ENCODE results near the gene PSPH. TPM values are rescaled to one million over a fixed set of nuclear protein-coding genes. Genes with fewer than 3 reads are reported as not detected.

Gene PSPH
- total RNA-seq, 2 experiments from 2014 or later, result 16.3 to 20.9 TPM

- H3K9me3 Mint-ChIP-seq, result no peaks in the 10 kb centered on the region
Measured at GRCh38 chr7:55964261-55965099, 86.8 kb downstream of the PSPH start, which contains the start of gene NIPSNAP2. Gene NIPSNAP2 (plus strand): TSS chr7:55964585. CDS start chr7:55964610, 25 bp downstream.

DNA sequence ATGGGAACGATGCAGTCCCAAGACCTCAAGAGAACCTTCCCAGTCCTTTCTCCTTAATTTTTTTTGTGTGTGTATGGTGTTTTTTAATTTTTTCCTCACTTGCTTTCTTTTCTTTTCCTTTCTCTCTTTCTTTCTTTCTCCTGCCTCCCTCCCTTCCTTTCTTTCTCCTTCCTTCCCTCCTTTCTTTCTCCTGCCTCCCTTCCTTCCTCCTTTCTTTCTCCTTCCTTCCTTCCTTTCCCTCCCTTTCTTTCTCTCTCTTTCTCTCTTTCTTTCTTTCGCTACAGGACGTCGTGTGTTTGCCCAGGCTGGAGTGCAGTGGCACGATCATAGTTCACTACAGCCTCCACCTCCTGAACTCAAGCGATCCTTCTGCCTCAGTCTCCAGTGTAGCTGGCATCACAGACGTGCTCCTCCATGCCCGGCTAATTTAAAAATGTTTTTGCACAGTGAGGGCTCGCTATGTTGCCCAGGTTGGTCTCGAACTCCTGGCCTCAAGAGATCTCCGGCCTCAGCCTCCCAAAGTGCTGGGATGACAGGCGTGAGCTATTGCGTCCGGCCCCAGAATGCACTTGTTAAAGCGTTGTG lies 87.6 kb downstream of the PSPH start:
- POLR2A ChIA-PET, result interaction anchor here (0.6 to 0.8 kb wide), 4 partner anchors 9 to 1204 kb away, joined by 3 to 4 read pairs (median 4); no protein-coding TSS in a partner anchor

More at GRCh38 chr7:55964261-55965099, 86.8 kb downstream of the PSPH start, which contains the start of gene NIPSNAP2:
- ChIA-PET POLR2A (interaction anchor here (0.6 to 1.3 kb wide), 7 partner anchors 9 to 1205 kb away, joined by 3 to 4 read pairs (median 3); partner anchors contain the start of genes CCT6A and PSPH), CTCF (interaction anchor here (0.6 to 2.1 kb wide), 18 partner anchors 8 to 1182 kb away, joined by 3 to 29 read pairs (median 3); partner anchors contain the start of genes CCT6A, CHCHD2 and PSPH)
- no peaks in the 10 kb centered on the region for H3K27me3 Mint-ChIP-seq
- intact Hi-C loops (cut with micrococcal nuclease), result loop anchor here (1.0 to 2.0 kb wide), 4 partner anchors 13 to 323 kb away; partner anchors contain the start of genes CCT6A, MRPS17, PSPH and ZNF713
- peaks cover 32% of the 10 kb centered on the region for H3K4me1 Mint-ChIP-seq (ENCODE audit: low read depth)
- peak; percentile 67 for DNase-seq
- H3K27ac Mint-ChIP-seq, result peak within 1 kb of the TSS; percentile 85
- H3K4me3 Mint-ChIP-seq, result peak within 1 kb of the TSS; percentile 84
- peaks cover 3% of the 10 kb centered on the region for H3K36me3 Mint-ChIP-seq

DNA sequence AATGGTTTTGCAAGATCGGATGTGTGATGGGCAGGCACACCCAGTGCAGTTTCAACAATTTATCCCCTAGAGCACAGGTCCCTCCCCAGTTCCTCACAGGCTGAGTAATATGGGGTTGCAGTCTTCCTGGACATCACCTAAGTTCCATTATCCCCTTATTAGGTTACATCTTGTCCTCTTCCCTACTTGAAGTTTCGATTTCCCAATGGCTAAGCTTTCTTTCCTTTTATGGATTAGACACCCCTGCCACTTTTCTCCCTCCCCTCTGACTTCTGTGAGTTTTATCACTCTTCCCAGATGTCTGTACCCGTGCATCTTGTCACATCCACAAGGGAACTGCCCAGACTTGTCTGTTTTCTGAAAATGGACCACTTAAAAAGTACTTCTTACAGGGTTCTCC lies 89.2 kb downstream of the PSPH start:
- peaks cover 24% of the 10 kb centered on the region for H3K4me1 Mint-ChIP-seq (ENCODE audit: low read depth)
- CTCF ChIA-PET, result interaction anchor here (0.6 to 1.3 kb wide), 2 partner anchors 11 to 320 kb away, joined by 3 read pairs; no protein-coding TSS in a partner anchor
- no peak for DNase-seq
- no peaks in the 10 kb centered on the region for H3K9me3 Mint-ChIP-seq
- POLR2A ChIA-PET, result no interaction called here
- H3K4me3 Mint-ChIP-seq, result no peak overlapping the region
- H3K36me3 Mint-ChIP-seq, result peaks cover 7% of the 10 kb centered on the region
- intact Hi-C loops (cut with micrococcal nuclease), result no loop called here
- H3K27ac Mint-ChIP-seq, result no peak overlapping the region
- no peaks in the 10 kb centered on the region for H3K27me3 Mint-ChIP-seq

More for the DNA sequence above, 87.6 kb downstream of the PSPH start:
- CTCF ChIA-PET, result interaction anchor here (0.6 to 2.1 kb wide), 12 partner anchors 9 to 1182 kb away, joined by 3 to 29 read pairs (median 4); partner anchors contain the start of genes CCT6A, CHCHD2 and PSPH
- Mint-ChIP-seq H3K4me3 (peak overlapping the region; percentile 68), H3K9me3 (no peaks in the 10 kb centered on the region), H3K27ac (peak overlapping the region; percentile 50), H3K4me1 (ENCODE audit: low read depth) (peaks cover 29% of the 10 kb centered on the region), H3K27me3 (no peaks in the 10 kb centered on the region), H3K36me3 (peaks cover 1% of the 10 kb centered on the region)
- intact Hi-C loops (cut with micrococcal nuclease), result loop anchor here (1.0 to 2.0 kb wide), 4 partner anchors 12 to 322 kb away; partner anchors contain the start of genes CCT6A, MRPS17, PSPH and ZNF713
- no peak for DNase-seq

Other genes with a start within 250 kb of the PSPH start
- not detected for gene SEPTIN14, start 188.7 kb downstream of the PSPH start, total RNA-seq
- gene ZNF713, start 164.0 kb downstream of the PSPH start, total RNA-seq, result 1 to 10 TPM; 2.0 to 2.4 TPM
- 10 to 100 TPM; 21.7 to 22.3 TPM for gene MRPS17, start 99.6 kb downstream of the PSPH start, total RNA-seq
- gene NIPSNAP2, start 86.9 kb downstream of the PSPH start, total RNA-seq, result 10 to 100 TPM; 55.7 to 57.4 TPM
- 100 to 1,000 TPM; 222 to 230 TPM for gene CCT6A, start 321 bp upstream of the PSPH start, total RNA-seq
- gene SUMF2, start 12.8 kb upstream of the PSPH start, total RNA-seq, result 100 to 1,000 TPM; 130 to 133 TPM
- gene PHKG1, start 41.5 kb upstream of the PSPH start, total RNA-seq, result 1 to 10 TPM; 2.4 to 3.0 TPM
- 100 to 1,000 TPM; 764 to 766 TPM for gene CHCHD2, start 55.0 kb upstream of the PSPH start, total RNA-seq
- gene NUPR2, start 65.0 kb upstream of the PSPH start, total RNA-seq, result not detected

Data from activated CD4-positive, alpha-beta memory T cell treated with anti-CD3 and anti-CD28 coated beads for 36 hours (primary cell).